HG03575 (cell line): ENCODE measurements around the gene DENND11.

Experiments
- ATAC-seq: cut with Tn5 transposase; IDR thresholded peaks from one replicate; pipeline ENCODE4 v1.9.1; 2021; ENCODE audit not compliant: unreplicated experiment, insufficient number of reproducible peaks, low FRiP score; ENCODE audit errors: extremely low read depth

DENND11 gene, protein sequence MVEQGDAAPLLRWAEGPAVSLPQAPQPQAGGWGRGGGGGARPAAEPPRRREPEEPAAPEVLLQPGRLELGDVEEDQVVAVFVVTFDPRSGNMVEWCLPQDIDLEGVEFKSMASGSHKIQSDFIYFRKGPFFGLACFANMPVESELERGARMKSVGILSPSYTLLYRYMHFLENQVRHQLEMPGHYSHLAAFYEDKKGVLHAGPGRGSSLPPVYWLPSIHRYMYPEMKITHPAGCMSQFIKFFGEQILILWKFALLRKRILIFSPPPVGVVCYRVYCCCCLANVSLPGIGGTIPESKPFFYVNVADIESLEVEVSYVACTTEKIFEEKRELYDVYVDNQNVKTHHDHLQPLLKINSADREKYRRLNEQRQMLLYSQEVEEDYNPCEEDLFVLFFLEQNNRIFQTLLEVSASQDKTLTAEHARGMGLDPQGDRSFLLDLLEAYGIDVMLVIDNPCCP

DNA sequence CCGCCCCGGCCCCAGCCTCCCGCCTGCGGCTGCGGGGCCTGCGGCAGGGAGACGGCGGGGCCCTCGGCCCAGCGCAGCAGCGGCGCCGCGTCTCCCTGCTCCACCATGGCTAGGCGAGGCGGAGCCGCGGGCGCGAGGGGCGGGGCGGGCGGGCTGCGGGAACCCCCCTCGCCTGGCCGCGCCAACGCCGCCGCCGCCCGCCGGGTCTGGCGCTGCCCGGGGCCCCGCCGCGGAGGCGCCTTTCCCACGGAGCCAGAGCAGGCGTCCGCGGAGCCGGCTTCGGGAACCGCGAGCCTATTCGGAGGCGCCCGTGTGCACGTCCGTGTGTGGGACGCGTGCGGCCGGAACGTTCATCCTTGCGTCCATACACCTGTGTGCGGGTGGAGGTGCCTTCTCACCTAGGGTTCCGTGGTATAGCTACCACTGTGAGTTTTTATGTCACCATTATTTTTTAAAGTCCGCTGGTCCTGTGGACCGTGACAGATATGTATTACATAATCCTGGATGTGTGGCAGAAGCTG is at the start of gene DENND11:
Gene DENND11 (minus strand): TSS at position 120 of the 521 bp plus-strand sequence. CDS start 13 bp downstream, at position 107.
- no peak for ATAC-seq

DNA sequence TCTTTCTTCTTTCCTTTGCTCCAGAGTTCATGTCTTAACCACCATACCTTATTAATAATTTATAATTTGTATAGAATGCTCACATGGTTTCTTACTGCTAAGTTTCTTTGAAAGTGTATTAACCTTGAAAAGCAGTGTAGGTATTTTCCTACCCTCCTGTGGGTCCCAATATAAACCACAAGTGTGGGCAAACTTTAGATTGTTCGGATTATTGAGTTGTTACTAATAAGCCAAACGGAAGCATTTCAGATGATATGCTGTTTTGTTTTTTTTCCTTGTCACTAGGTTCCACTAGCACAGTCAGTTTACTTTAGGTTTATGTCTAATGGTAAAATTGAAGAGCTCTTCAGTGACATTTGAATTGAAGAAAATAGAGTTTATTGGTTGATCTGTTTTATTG is 46.4 kb upstream of the DENND11 start:
- ATAC-seq: no peak

DNA sequence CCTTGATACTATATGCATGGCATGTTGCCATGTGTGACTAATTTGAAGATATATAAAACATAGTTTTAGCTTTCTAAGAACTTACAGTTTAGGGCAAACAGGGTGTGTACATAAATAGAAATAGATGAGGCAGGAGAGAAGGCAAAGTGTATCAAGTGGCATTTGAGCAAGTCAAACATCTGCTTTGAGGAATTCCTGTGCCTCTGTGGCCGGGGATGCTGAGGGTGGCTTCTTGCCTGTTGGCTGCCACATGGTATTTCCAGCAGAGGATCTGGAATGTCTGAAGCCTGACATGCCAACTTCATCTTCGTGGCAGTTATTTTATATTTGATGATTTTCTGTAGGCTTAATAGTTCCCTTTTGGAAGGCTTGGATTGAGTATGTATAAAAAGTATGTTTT is 42.2 kb upstream of the DENND11 start:
- no peak for ATAC-seq

DNA sequence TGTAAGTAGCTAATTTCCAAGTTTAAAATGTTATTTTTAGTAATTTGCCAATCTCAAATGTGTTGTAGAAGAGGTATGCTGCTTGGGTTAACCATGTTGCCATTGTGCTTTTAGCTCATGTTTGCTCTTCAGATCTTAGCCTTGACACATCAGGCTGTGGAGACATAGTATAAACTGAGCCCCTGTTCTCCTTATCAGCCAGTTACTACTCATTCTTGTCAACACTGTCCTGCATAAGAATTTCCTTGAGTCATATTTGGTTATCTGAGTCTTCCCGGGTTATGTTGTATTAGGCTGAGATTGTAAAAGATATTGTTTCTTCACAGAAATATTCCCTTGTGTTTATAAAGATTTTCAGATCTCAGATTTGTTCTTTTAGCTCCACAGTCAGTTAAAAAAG is 40.3 kb upstream of the DENND11 start:
- ATAC-seq: no peak

DNA sequence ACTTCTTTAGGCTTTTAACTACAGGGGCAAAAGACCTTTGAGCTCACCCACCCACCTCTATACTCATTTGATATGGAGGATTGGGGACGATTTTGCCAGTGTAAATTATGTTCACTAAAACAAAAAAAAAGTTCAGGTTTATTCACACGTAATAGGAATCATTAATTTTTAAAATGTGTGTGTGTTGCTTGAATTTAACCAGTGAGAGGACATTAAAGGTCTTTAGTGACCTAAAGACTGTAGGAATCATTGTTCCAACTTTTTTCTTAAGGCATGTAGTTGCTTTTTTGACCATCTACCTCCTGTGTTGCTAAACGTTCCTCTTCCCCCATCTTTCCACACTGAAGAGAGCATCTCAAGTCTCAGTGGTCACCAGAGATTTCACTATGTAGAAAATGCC is 37.3 kb upstream of the DENND11 start:
- ATAC-seq: no peak

DNA sequence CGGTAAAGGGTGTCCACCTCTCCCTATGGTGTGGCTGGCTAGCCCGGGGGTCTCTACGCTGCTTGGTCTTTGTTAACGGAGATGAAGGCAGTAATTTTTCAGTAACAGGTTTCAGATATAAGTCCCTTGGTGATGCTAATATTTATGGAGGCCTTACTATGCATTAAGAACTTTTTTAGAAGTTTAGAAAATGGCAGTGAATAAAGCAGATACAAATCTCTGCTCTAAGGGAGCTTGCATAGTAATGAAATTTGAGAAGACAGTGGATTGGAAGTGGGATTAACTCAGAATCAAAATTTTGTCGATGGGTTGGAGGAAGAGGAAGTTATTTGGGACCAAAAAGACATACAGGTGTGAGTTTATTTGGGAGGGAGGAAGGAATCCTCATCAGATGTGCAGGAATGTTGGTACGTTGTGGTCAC is 36.6 kb upstream of the DENND11 start:
- no peak for ATAC-seq

DNA sequence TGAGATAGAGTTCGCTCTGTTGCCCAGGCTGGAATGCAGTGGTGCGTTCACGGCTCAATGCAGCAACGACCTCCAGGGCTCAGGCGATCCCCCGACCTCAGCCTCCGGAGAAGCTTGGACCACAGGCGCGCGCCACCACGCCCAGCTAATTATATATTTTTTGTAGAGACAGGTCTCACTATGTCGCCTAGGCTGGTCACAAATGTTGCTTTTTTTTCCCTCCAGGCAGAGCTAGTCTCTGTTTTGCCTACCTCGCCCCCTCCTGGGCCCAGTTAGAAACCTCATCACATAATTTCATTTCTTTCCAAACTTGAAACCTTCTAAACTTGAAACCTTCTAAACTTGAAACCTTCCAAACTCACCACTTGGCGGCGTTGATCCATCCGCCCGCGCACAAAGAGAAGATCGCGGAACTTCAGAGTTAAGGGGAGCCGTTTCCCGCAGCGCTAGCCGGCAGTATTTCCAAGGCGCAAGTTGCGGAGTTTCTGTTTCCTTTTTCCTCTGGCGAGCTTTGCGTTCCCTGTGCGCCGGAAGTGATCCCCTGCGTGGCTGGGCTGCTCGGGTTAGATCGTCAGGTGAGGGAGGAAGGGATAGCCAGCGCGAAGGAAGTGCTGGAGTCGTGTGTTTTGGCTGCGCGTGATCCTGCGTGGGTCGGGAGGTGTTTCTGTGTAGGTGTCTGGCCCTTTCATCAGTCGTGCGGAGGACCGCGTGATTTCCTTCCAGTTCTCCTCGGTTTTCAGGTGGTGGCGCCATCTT is 36.0 kb upstream of the DENND11 start, which contains the start of gene SSBP1:
Gene SSBP1 (plus strand): TSS at position 523 of the 756 bp plus-strand sequence. CDS start 809 bp downstream, outside the sequence.
- ATAC-seq: peak; percentile 82

DNA sequence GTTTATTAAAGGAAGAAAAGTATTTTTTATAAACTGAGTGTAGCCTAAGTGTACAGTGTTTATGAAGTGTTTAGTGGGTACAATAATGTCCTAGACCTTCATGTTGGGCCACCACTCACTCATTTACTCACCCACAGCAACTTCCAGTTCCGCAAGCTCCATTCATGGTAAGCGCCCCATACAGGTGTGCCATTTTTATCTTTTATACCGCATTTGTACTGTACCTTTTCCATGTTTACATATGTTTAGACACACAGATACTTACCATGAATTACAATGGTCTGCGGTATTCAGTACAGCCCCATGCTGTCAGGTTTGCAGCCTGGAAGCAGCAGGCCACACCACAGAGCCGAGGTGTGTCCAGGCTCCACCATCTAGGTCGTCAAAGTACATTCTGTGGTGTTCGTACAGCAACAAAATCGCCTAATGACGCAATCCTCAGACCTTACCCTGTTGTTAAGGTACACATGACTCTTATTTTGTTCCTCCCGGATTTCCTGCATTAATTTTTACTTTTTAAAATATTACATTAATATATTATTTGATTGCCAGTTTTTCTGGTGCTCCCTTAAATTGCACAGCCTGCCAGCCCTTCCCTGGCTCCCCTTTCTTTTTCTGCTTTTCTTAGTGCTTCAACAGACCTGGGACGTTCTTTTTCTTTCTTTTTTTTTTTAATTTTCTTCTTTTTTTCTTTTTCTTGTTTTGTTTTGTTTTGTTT is 35.3 kb upstream of the DENND11 start:
- no peak for ATAC-seq

DNA sequence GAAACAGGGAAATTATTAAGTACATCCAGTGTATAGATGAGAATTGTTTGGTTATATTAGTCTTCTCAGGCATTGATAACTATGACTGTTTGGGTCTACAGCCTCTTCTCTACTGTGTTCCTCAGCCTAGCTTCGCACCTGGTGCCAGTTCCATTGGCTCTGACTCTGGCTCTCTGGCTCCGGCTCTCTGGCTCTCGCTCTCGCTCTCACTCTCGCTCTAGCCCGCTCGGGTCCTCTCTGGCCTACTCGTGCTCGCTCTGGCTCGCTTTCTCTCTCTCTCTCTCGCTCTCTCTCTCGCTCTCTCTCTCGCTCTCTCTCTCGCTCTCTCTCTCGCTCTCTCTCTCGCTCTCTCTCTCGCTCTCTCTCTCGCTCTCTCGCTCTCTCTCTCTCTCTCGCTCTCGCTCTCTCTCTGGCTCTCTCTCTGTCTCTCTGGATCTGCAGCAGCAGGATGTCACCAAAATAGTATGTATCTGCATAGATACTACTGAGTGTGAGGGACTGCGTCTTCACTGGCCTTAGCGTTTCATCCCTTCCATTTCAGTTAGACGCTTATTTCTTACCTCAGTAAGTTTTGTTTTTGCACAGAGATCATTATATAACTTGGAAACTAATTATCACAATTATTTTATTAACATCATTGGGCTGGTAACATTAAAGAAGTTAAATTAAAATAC is 29.6 kb upstream of the DENND11 start:
- no peak for ATAC-seq

DNA sequence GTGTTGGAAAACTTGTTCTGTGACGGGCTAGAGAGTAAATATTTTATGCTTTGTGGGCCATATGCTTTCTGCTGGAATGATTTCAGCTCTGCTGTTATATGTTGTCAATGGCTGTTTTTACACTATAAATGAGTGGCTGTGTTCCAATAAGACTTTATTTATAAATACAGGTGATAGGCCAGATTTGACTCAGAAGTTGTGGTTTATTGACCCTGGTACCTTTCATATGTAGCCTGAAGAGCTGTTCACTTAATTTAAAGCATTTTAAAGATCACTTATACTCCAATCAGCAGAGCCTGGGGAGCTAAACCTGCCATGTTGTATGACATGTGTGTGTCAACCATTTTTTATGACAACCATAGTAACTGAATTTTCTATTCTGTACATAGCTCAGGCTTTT is 27.1 kb upstream of the DENND11 start:
- ATAC-seq: no peak

DNA sequence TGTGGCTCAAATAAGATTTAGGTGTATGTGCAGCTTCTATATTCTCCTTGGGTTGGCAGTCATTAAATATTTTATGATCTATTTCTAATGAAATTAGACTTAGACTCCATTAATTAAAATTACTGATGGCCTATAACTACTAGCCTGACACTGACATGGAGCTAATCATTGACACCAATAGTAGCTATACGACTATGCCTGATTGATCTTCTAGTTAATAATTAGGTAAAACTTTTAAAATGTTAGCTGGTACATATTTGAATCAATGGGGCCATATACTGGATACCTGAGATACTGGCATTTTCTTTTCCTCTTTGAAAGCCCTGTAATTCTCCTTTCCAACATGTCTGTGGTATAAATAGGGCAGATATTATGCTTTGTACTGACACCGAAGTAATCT is 20.6 kb upstream of the DENND11 start:
- ATAC-seq: no peak

DNA sequence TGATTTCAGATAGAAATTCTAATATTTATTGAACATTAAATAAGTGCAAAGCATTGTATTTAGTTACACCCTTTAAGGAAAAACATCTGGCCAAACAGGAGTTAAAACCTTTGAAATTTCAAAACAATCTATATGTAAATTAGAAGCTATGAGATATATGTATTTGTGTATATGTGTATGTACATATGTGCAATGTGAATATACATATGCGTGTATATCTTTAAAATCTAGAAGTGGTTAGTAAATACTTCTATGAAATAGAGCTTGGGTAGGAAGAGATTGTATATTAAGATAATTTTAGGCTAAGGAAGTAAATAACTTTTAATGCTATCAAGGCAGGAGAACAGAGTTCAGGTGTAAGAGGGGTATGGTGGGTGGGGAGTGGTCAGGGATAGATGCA is 15.5 kb upstream of the DENND11 start:
- ATAC-seq: no peak

DNA sequence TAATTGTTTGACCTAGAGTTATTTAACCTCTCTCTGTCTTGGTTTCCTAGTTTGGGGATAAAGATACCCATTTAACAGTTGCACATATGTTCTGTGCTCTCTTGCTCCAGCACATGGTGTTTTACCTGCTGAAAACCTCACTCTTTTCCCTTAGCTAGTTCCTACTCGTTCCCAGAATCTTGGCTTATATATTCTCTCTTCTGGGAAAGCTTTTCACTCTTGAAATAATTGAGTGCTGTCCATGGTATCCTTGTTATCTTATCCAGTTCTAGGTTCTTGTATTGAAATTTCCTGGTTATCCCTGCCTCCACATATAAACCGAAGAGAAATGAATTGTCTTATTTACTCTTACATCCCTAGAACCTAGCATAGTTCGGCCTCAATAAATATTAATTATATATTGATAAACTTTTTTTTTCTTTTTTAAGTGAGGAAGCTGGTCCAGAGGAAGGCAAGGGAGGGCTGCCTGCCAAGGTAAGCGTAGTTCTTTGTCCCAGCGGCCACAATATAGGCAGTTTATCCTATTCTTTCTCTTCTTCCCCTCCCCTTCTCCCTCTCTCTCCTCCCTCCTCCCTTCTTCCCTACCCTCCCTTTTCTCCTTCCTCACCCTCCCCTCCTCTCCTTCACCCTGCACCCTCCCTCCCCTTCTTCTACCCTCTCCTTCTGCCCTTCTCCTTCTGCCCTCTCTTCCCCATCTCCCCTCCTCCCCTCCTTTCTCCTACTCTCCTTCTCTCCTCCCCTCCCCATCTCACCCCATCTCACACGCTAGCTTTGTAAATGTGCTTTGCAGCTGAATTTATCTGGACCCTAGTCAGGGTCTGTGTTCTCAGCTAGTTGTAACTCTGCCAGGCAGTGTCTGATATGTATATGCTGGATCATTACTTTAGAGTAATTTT is 14.1 kb upstream of the DENND11 start:
- no peak for ATAC-seq

DNA sequence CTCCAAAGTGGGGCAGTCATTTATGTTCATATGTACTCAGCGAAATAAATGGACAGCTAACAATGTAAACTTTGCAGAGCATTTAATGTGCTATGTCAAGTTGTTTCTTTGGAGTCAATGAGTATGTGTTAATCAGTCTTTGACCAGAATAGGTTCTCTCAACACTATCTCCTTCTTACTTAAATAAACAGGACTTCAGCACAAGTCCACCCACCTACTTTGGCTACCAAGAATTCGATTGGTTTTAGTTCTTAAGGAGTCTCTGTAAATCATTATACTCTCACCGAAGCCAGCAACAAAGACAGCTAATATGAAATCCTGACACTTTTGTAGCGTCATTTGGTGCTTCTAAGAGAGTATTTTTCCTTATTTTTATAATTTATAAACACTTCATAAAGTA is 13.1 kb upstream of the DENND11 start:
- no peak for ATAC-seq

DNA sequence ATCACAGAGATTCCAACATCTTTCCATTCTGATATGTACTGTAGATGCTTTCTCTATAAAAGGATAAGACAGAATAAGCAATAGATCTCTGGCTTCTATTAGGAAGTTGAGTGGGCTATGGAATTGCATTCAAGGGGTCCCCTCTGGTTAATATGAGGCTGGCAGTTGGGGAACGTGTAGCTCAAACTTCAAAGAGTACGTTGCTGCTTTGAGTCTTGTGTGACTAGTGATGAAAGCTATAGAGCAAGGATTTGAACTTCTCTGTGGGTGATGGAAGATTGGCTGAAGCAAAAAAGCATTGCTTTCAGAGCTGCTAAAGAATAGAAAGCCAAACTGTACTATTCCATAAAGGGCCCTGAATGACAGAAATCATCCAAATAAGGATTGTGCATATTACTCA is 12.6 kb upstream of the DENND11 start:
- ATAC-seq: no peak

DNA sequence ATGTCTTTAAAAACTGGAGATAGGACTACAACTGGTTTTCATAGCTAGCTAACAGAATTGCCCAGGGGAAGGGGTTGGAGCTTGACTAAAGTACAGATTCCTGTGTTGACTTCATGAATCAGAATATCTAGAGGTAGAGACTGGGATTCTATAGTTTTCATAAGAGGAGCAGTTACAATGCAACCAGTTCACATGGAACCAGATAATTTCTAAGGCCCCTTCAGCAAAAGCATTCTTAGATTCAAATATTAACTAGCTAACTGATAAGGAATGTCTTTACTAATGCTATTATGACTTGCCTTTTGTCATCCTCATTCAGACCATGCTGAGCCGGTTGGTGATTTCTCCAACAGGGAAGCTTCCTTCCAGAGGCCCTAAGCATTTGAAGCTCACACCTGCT is 11.9 kb upstream of the DENND11 start:
- ATAC-seq: no peak

DNA sequence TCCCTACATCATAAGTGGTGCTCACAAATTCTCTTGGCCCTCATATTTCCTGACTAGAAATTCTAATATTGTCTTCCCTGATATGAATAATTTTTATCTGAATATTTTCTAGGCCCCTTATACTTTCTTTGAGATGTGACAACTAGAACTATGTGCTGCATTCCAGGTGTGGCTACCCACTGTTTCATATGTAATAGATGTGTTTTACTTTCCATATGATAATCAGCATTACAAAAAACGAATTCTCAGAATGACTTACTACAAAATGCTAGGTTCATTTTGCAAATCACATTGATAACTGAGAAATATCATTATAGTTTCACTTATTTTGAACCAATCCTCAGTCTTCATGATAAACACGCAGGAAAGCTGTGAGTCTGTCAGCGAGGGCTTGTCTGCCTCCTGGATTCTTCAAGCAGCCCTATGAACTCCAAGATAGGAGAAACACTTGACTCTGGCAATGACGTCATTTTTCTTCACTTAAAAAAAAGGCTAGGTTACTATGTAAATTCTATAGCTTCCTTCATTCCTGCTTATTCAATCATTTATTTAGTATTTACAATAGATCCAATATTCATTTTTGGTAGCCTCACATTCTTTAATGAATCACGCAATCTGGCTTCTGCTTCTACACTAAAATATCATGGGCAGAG is 10.8 kb upstream of the DENND11 start:
- no peak for ATAC-seq
